Neuron (in vitro differentiated cells): ENCODE results near the gene SLC6A2.
"Not testable (repeated sequence)": the region's sequence is repeated elsewhere in the genome, so short reads cannot be mapped to it uniquely, and the experiment has no call there.

Experiments used
- H2AFZ ChIP-seq: one replicate; pipeline ENCODE4 v1.6.1; 2013; ENCODE audit warnings: low read depth, mild to moderate bottlenecking, inconsistent platforms, low read length, moderate library complexity
- H3K27me3 ChIP-seq: one replicate; pipeline ENCODE4 v1.6.1; 2013; ENCODE audit warnings: low read length; ENCODE audit not compliant: insufficient read depth
- H3K36me3 ChIP-seq: one replicate; pipeline ENCODE4 v1.6.1; 2013; ENCODE audit warnings: low read length; ENCODE audit not compliant: insufficient read depth
- H3K4me1 ChIP-seq: one replicate; pipeline ENCODE4 v1.6.1; 2013; ENCODE audit warnings: low read length; ENCODE audit not compliant: insufficient read depth
- H3K4me3 ChIP-seq: 2 replicates; pipeline ENCODE4 v1.5.1; 2013; ENCODE audit warnings: mild to moderate bottlenecking, low read length, moderate library complexity
- H3K9me3 ChIP-seq: one replicate; pipeline ENCODE4 v1.6.1; 2013; ENCODE audit warnings: low read length

The SLC6A2 gene

GRCh38 chr16:55753145-55753631 lies 97.4 kb downstream of the SLC6A2 start:
- H3K4me1 ChIP-seq, H3K4me3 ChIP-seq, H3K27me3 ChIP-seq, H2AFZ ChIP-seq, H3K9me3 ChIP-seq, H3K36me3 ChIP-seq: not testable (repeated sequence)
